HEK293 (cell line): ENCODE results near the gene NNT.
A peak's percentile ranks its signal among the peaks of the same experiment; 100 is the strongest.

Experiments used
- CTCF ChIA-PET: fragments of 350-600 bp; formaldehyde crosslinking; extraction: SDS; loops from one replicate; lab custom pipeline; 2021; ENCODE audit warnings: antibody characterized with exemption; lab: Yijun Ruan, JAX
- POLR2A ChIA-PET: fragments of 300-600 bp; formaldehyde crosslinking; extraction: SDS; loops from one replicate; lab custom pipeline; 2020; ENCODE audit warnings: antibody characterized with exemption, inconsistent platforms; lab: Yijun Ruan, JAX
- H3K27ac ChIP-seq: fragments of 200-500 bp; sonication (Bioruptor generic); 2 replicates; pipeline ENCODE4 v1.5.1; 2014; ENCODE audit warnings: low read depth, low read length, control low read depth, inconsistent platforms; ENCODE audit errors: extremely low read depth
- H3K36me3 ChIP-seq, 2 experiments: fragments of 200-500 bp in 1 of 2; sonication (Bioruptor generic) in 1 of 2; 1 replicate in 1 of 2; 2 replicates in 1 of 2; pipeline ENCODE4 v1.5.1; 2014 to 2017; ENCODE audit warnings: inconsistent platforms in 2 of 2, low read length in 2 of 2; ENCODE audit not compliant: control insufficient read depth in 2 of 2, insufficient read depth in 1 of 2
- H3K4me1 ChIP-seq: fragments of 200-500 bp; sonication (Bioruptor generic); 2 replicates; pipeline ENCODE4 v1.5.1; 2014; ENCODE audit warnings: mild to moderate bottlenecking, low read length, inconsistent platforms; ENCODE audit not compliant: control insufficient read depth, insufficient read depth
- H3K4me3 ChIP-seq: 2 replicates; pipeline ENCODE4 v1.5.1; 2011; ENCODE audit warnings: low read depth, mild to moderate bottlenecking, control low read depth, low read length, moderate library complexity
- H3K9me3 ChIP-seq: fragments of 200-500 bp; sonication (Bioruptor generic); 2 replicates; pipeline ENCODE4 v1.5.1; 2014; ENCODE audit warnings: low read depth, low read length, inconsistent platforms; ENCODE audit not compliant: control insufficient read depth, insufficient read depth
- ATF2 ChIP-seq: fragments of 450-650 bp; formaldehyde crosslinking; IDR thresholded peaks from 2 replicates; pipeline ENCODE4 v1.5.1; 2016; ENCODE audit warnings: missing biosample characterization, missing genetic modification characterization, low read depth
- CTCF ChIP-seq: fragments of 450-650 bp; formaldehyde crosslinking; IDR thresholded peaks from 2 replicates; pipeline ENCODE4 v1.5.1; 2016; ENCODE audit warnings: missing biosample characterization, missing genetic modification characterization
- EGR2 ChIP-seq: fragments of 450-650 bp; formaldehyde crosslinking; IDR thresholded peaks from 2 replicates; pipeline ENCODE4 v1.5.1; 2016; ENCODE audit warnings: low read depth, missing biosample characterization, missing genetic modification characterization
- IKZF3 ChIP-seq: fragments of 450-650 bp; IDR thresholded peaks from 2 replicates; pipeline ENCODE4 v1.5.0; 2018; ENCODE audit warnings: missing biosample characterization, mild to moderate bottlenecking, missing genetic modification characterization, moderate library complexity
- OSR2 ChIP-seq: fragments of 450-650 bp; formaldehyde crosslinking; IDR thresholded peaks from 2 replicates; pipeline ENCODE4 v1.5.1; 2016; ENCODE audit warnings: missing biosample characterization, missing genetic modification characterization
- ZBTB20 ChIP-seq: fragments of 450-650 bp; formaldehyde crosslinking; IDR thresholded peaks from 2 replicates; pipeline ENCODE4 v1.5.1; 2016; ENCODE audit warnings: missing biosample characterization, missing genetic modification characterization
- ZFHX2 ChIP-seq: fragments of 450-650 bp; formaldehyde crosslinking; conservative IDR thresholded peaks from 2 replicates; pipeline ENCODE4 v1.5.1; 2016; ENCODE audit warnings: missing biosample characterization, missing genetic modification characterization
- ZNF426 ChIP-seq: fragments of 450-650 bp; formaldehyde crosslinking; IDR thresholded peaks from 2 replicates; pipeline ENCODE4 v1.5.1; 2017; ENCODE audit warnings: missing biosample characterization, missing genetic modification characterization, mild to moderate bottlenecking, inconsistent platforms, moderate library complexity
- ZNF529 ChIP-seq: fragments of 450-650 bp; formaldehyde crosslinking; IDR thresholded peaks from 2 replicates; pipeline ENCODE4 v1.5.1; 2017; ENCODE audit warnings: missing genetic modification characterization, missing biosample characterization; ENCODE audit not compliant: insufficient replicate concordance
- ZNF561 ChIP-seq: fragments of 450-650 bp; IDR thresholded peaks from 2 replicates; pipeline ENCODE4 v1.5.1; 2018; ENCODE audit warnings: missing biosample characterization, missing genetic modification characterization, borderline replicate concordance
- ZNF654 ChIP-seq: fragments of 450-650 bp; formaldehyde crosslinking; IDR thresholded peaks from 2 replicates; pipeline ENCODE4 v1.5.1; 2016; ENCODE audit warnings: low read depth, missing biosample characterization, missing genetic modification characterization
- ZNF660 ChIP-seq: fragments of 450-650 bp; IDR thresholded peaks from 2 replicates; pipeline ENCODE4 v1.5.1; 2018; ENCODE audit warnings: missing biosample characterization, mild to moderate bottlenecking, missing genetic modification characterization
- ZNF777 ChIP-seq: fragments of 450-650 bp; formaldehyde crosslinking; IDR thresholded peaks from 2 replicates; pipeline ENCODE4 v1.5.1; 2017; ENCODE audit warnings: missing biosample characterization, missing genetic modification characterization, borderline replicate concordance

Gene NNT

GRCh38 chr5:43623048-43623680 lies 20.2 kb downstream of the NNT start:
- no peak overlapping the region for H3K27ac ChIP-seq
- H3K36me3 ChIP-seq: peaks cover 35 to 49% of the 10 kb centered on the region in 2 experiments
- H3K4me1 ChIP-seq: no peaks in the 10 kb centered on the region
- ChIA-PET POLR2A (no interaction called here), CTCF (interaction anchor here (0.5 to 5.6 kb wide), 3 partner anchors 9 to 661 kb away, joined by 3 to 66 read pairs (median 3); no protein-coding TSS in a partner anchor)
- H3K4me3 ChIP-seq: no peak overlapping the region
- H3K9me3 ChIP-seq: no peaks in the 10 kb centered on the region
- TF ChIP-seq ZFHX2 (tag by site-specific recombination) (peak; percentile 97), ZNF426 (tag by site-specific recombination) (no peak), EGR2 (tag by site-specific recombination) (peak; percentile 97)
- TF ChIP-seq, all 188 proteins: peak for 2

GRCh38 chr5:43627028-43627427 lies 24.0 kb downstream of the NNT start:
- Histone ChIP-seq H3K4me1 (no peaks in the 10 kb centered on the region), H3K36me3 (peaks cover 24 to 49% of the 10 kb centered on the region in 2 experiments), H3K27ac (no peak overlapping the region), H3K4me3 (no peak overlapping the region), H3K9me3 (no peaks in the 10 kb centered on the region)
- TF ChIP-seq CTCF (tag by site-specific recombination): peak; percentile 74
- no peak for TF ChIP-seq ZNF529 (tag by site-specific recombination)
- TF ChIP-seq IKZF3 (tag by site-specific recombination): 0 out of 2 replicates have a peak, but pooled peaks have one; percentile 40
- POLR2A ChIA-PET: no interaction called here
- CTCF ChIA-PET: interaction anchor here (0.8 to 2.7 kb wide), 7 partner anchors 9 to 202 kb away, joined by 3 to 12 read pairs (median 4); partner anchors contain the start of gene NNT

GRCh38 chr5:43631182-43631910 lies 28.4 kb downstream of the NNT start:
- Histone ChIP-seq H3K4me1 (no peaks in the 10 kb centered on the region), H3K36me3 (peaks cover 21 to 30% of the 10 kb centered on the region in 2 experiments), H3K9me3 (no peaks in the 10 kb centered on the region), H3K4me3 (no peak overlapping the region), H3K27ac (no peak overlapping the region)
- ChIA-PET CTCF (interaction anchor here (0.5 to 4.7 kb wide), 46 partner anchors 10 to 1684 kb away, joined by 3 to 66 read pairs (median 4); partner anchors contain the start of gene NNT), POLR2A (interaction anchor here (1.2 kb wide), 1 partner anchor 148 kb away, joined by 4 read pairs; the partner anchor contains the start of gene TMEM267)
- TF ChIP-seq EGR2 (tag by site-specific recombination) (no peak), ZBTB20 (tag by site-specific recombination) (peak; percentile 59), ZNF561 (tag by site-specific recombination) (peak; percentile 48; the same call in 1 of the 2 replicates), OSR2 (tag by site-specific recombination) (peak; percentile 20; the same call in 1 of the 2 replicates), ZNF660 (tag by site-specific recombination) (0 out of 2 replicates have a peak, but pooled peaks have one; percentile 31), CTCF (tag by site-specific recombination) (peak; percentile 63), ZNF777 (tag by site-specific recombination) (no peak), ATF2 (tag by site-specific recombination) (no peak), ZNF654 (tag by site-specific recombination) (peak; percentile 90)
